ENCODE measurements around the gene CHD6.
A peak's percentile ranks its signal among the peaks of the same experiment; 100 is the strongest.

Gene CHD6

DNA sequence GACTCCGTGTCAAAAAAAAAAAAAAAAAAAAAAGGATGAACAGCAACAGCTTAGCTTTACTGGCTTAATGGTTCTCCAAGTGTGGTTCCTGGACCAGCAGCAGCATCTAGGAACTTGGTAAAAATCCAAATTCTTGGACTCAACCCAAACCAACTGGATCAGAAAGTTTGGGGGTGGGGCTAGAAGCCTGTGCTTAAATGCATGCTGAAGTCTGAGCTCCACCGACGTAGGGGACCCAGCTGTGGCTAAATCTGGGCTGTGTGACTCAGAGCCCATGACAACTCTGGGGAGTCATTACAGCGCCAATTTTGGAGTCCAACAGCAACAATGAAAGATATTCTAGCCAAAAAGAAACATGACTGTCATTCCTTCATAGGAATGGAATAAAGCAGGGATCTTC, 13.6 kb upstream of the CHD6 start:
- TF ChIP-seq POLR2A (IDR thresholded peaks at IDR 0.05; ENCODE audit: low read length) (no peak), GATA1 (IDR thresholded peaks at IDR 0.05; ENCODE audit: low read depth, low read length) (no peak)
- DNase-seq = no peak

DNA sequence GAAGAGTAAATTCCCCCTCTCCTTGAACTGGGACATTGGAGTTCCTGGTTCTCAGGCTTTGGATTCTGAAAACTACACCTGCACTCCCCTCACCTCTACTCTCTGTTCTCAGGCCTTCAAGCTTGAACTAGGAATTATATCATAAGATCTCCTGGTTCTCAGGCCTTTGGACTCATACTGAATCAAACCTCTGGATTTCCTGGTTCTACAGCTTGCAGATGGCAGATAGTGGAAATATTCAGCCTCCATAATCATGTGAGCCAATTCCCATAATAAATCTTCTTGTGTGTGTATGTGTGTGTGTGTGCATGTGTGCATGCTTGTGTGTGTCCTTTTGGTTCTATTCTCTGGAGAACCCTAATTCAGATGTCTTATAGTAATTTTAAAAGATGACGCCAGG, 12.7 kb upstream of the CHD6 start:
- no peak for DNase-seq
- TF ChIP-seq POLR2A (IDR thresholded peaks at IDR 0.05; ENCODE audit: low read length) (no peak), GATA1 (IDR thresholded peaks at IDR 0.05; ENCODE audit: low read depth, low read length) (no peak)

DNA sequence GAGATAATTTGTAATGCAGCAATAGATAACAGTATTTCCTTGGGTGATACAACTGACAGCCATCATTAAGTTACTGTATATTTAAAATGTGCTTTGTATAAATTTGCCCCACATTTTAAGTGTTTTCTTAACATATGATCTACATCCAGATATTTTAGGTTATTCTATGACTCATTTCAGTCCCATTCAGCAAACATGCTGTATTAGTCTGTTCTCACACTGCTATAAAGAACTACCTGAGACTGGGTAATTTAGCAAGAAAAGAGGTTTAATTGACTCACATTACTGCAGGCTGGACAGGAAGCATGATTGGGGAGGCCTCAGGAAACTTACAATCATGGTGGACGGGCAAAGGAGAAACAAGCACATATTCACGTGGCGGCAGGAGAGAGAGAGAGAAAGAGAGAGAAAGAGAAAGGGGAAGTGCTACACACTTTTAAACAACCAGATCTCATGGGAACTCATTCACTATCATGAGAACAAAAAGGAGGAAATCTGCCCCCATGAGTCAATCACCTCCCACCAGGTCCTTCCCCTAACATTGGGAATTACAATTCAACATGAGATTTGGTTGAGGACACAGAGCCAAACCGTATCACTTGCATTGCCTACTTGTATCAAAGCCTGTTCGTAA, 9.6 kb upstream of the CHD6 start:
- TF ChIP-seq GATA1 (IDR thresholded peaks at IDR 0.05; ENCODE audit: low read depth, low read length) (no peak), POLR2A (IDR thresholded peaks at IDR 0.05; ENCODE audit: low read length) (no peak)
- no peak for DNase-seq

DNA sequence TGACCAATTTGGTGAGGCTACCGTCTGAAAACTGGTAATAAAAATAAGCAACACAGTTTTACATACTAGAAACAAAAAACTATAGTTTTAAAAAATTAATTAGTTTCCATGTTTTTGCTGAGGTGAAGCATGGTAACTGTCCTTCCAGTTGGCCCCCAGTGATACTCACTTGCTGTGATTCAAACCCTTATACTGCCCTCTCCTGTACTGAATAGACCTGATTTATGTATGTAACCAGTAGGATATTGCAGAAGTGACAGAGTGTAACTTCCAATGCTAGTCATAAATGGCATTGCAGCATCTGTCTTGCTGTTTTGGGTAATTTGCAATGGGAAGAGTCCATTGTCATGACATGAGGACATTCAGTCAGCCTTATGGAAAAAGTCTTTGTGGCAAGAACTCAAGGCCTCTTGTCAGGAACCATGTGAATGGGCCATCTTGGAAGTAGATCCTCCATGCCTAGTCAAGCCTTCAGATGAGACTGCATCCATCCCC, 8.9 kb upstream of the CHD6 start:
- no peak for DNase-seq
- TF ChIP-seq GATA1 (IDR thresholded peaks at IDR 0.05; ENCODE audit: low read depth, low read length) (no peak), POLR2A (IDR thresholded peaks at IDR 0.05; ENCODE audit: low read length) (no peak)

DNA sequence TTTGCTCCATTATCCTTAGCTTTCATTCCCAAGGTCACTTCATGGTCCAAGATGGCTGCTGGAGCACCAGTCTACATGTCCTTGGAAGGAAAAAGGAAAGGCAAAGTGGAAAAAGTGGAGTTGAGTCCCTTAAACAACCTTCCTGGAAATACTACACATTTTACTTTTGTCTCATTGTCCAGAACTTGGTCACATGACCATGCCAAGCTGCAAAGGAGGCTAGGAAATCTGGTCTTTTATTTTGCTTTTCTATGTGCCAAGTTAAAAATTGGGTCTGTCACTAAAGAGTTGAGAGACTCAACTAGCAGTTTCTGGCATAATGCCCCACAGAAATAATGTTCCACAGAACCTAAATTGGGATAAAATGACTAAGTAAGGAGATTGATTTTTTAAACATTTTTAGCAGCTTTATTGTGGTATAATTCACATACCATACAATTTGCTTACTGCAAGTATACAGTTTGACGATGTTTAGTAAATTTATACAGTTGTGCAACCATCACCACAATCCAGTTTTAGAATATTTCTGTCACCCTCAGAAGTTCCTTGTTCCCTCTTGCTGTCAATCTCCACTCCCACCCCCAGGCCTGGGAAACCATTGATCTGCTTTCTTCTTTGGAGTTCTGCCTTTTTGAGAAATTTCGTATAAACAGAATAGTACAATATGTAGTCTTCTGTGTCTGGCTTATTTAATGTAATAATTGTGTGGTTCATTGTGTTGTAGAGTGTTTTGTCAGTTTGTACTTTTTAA, 5.6 kb upstream of the CHD6 start:
- no peak for TF ChIP-seq POLR2A (IDR thresholded peaks at IDR 0.05; ENCODE audit: low read length)
- no peak for DNase-seq

DNA sequence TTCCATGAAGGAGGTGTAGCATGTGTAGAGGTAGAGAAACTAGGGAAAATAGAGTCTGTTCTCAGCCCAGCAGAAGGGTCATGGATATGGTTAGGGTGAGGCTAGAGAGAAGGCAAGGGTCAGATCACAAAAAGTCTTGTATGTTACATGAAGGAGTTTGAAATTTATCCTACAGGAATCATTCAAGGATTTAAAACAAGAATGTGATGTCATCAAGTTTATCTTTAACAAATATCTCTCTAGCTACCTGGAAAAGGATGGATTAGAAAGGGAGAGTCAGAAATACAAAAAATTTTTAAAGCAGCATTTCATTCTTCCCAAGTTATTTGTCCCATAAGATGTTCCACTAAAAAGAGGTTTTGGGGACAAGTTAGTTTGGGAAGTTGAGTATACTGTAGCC, 4.4 kb upstream of the CHD6 start:
- TF ChIP-seq GATA1 (IDR thresholded peaks at IDR 0.05; ENCODE audit: low read depth, low read length) = no peak
- no peak for TF ChIP-seq POLR2A (IDR thresholded peaks at IDR 0.05; ENCODE audit: low read length)
- no peak for DNase-seq

DNA sequence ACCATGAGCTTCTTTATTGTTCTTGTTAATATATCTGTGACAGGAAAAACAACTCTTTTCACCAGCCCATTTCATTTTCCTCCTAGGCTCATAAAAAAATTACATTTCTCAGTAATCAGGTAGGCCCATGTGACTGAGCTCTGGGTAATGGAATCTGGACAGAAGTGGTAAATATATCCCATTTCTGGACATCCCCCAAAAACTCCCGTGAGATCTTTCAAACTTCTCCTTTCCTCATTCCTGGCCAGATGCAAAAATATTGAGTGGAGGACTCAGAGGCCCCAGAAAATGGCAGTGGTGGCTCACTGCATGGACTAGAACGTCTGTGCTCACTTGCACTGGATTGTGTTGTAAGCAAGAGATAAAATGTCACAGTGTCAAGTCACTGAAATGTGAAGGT, 3.8 kb upstream of the CHD6 start:
- TF ChIP-seq POLR2A (IDR thresholded peaks at IDR 0.05; ENCODE audit: low read length) (no peak), GATA1 (IDR thresholded peaks at IDR 0.05; ENCODE audit: low read depth, low read length) (no peak)
- DNase-seq = no peak

DNA sequence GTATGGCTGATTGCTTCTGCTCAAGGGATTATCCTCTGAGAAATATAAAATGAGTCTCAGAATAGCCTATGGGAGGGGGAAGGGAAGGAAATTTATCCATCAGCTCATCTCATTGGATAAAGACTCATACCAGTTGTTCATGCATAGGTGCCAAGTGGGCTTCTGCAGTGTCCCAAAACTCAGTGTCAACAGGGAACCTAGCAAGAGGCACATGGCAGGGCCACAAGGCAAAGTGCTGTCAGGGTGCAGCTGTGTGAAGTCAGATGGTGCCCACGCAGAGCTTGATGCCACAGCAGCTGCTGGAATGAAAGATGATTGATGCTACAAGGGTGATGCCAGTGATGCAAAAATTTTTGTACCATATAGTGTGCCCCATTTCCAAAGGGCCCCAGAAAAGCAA, 3.2 kb upstream of the CHD6 start:
- TF ChIP-seq POLR2A (IDR thresholded peaks at IDR 0.05; ENCODE audit: low read length) (no peak), GATA1 (IDR thresholded peaks at IDR 0.05; ENCODE audit: low read depth, low read length) (no peak)
- DNase-seq = no peak

DNA sequence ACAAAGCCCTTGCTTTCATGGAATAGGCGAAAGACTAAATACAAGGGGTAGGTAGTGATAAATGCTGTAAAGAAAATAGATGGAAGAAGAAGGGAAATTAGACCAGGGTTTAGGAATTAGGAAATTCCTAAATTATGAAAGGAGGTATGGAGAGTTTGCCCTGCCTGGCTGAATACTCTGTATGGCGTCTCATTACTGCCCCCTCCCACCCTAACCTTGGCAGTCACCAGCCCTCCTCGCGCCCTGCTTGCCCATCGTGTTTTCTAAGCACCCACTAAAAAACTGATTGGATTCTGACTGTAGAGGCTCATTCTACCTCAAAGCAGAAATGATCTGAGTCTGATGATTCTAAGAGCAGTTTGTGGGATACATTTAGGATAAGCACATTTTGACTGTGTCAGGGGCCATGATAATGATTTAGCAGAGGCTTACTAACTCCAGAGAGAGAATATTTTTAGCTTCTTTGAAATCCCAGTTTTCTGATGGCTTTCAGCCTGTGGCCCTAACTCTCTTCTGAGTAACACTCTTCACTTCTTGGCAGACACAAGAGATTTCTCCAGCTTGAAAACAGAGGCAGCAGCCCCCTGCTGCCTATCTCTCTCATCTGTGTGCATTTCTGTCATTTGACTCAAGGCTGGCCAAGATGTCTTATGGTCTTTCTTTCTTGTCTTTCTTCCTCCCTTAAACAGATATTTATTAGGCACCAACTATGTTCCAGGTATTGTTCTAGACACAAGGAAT, 1.4 kb upstream of the CHD6 start:
- no peak for TF ChIP-seq GATA1 (IDR thresholded peaks at IDR 0.05; ENCODE audit: low read depth, low read length)
- no peak for TF ChIP-seq POLR2A (IDR thresholded peaks at IDR 0.05; ENCODE audit: low read length)
- DNase-seq = peak; percentile 12 to 28

DNA sequence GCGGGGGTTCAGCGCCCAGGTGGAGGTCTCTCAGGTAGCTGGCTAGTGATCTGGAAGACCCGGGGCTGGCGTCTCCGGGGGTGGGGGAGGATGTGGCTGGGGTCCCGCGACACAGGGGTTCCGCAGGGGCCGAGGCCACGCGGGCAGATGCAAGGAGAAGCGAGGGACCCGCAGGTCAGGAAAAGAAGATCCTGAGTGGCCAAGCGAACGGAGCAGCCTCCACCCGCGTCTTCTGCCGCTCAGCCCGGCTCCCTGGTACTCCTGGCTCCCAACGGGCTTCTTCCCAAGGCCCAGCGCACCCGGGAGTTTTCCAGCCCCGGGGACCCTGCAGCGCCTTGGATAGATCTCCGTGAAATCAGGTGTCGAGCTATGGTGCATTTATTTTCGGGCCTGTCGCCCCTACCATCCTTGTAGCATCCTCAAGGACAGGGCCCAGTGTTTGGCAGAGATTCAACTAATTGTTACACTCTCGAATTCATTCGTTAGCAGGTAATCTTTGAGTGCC, 682 bp upstream of the CHD6 start:
- peak in 1 of 2 experiments; percentile 30 for DNase-seq
- TF ChIP-seq GATA1 (IDR thresholded peaks at IDR 0.05; ENCODE audit: low read depth, low read length) (no peak), POLR2A (IDR thresholded peaks at IDR 0.05; ENCODE audit: low read length) (no peak)

DNA sequence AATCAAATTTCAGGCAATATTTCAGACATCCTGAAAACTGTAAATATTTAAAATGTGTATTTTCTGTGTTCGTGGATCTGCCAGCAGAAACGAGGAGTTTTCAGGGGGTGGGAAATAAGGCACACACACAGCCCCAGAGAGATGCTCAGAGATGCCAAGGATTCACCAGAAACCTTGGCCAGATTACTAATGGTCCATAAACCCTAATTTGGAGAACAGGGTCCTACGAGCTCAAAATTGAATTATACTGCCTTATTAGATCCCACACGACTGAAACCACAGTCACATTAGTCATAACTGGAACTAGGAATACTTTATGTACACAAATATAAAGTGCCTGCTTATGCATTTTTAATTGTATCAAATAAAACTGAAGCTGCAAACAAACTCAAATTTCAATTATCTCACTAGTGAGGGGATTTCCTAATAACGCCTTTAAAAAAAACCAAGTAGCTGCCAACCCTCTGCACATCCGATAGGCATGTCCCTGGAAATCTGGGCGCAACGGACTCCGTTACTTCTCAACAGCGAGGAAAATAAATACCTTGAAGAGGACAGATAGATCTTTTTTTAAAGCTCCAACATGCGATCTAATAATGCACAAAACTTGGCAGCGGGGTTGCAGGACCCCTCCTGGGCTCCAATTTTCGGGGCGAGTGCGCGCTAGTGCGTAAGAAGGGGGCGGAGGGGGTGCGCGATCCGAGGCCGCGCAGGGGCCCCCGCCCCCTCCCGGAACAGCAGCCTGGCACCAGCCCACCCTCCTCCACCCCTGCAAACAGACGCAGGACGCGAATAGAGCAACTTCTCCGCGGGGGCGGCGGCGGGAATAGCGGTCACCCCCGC, 897 bp downstream of the CHD6 start:
- DNase-seq = peak; percentile 68 to 72

DNA sequence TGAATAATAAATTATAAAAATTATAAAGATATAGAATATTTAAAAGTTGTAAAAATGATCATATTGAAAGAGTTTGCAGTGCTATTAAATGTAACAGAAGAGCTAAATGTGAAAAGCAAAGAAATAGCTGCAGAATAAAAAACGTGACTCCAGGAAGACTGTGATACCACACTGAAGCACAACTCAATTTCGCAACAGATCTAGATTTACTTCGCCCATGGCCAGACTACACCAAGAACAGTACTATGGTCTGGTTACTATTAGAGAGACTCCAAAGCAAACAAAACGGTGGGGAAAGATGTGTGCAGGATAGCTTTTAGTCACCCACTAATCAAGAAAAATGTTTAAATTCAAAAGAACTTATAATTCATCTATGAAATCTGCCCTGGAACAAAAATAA, 1.9 kb downstream of the CHD6 start:
- DNase-seq = peak in 1 of 2 experiments; percentile 8
- no peak for TF ChIP-seq GATA1 (IDR thresholded peaks at IDR 0.05; ENCODE audit: low read depth, low read length)
- TF ChIP-seq POLR2A (IDR thresholded peaks at IDR 0.05; ENCODE audit: low read length) = no peak

More for the DNA sequence above, 897 bp downstream of the CHD6 start:
- TF ChIP-seq POLR2A (IDR thresholded peaks at IDR 0.05; ENCODE audit: low read length) (no peak), GATA1 (IDR thresholded peaks at IDR 0.05; ENCODE audit: low read depth, low read length) (no peak)

DNA sequence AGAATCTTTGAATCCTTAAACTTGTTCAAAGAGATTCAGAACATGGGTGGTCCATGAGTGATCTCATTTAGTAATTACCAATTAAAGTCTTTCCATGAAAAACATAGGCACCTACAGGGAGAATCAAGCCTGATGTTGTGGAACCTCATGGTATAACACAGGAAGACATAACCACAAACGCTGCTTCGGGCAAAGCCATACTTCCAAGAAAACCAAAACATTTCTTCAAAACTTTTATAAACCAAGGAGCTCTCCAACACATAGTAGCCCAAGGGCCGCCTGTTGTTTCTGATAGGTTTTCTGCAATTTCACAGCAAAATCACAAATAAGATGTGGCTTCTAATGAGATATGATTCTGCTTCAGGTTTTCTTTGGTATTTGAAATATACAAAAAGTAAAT, 2.5 kb downstream of the CHD6 start:
- TF ChIP-seq POLR2A (IDR thresholded peaks at IDR 0.05; ENCODE audit: low read length) (no peak), GATA1 (IDR thresholded peaks at IDR 0.05; ENCODE audit: low read depth, low read length) (no peak)
- no peak for DNase-seq

Measured in erythroblast (primary cell).